22Rv1 (cell line): ENCODE data around the gene LRP2BP.
"Not testable (repeated sequence)": the region's sequence is repeated elsewhere in the genome, so short reads cannot be mapped to it uniquely, and the experiment has no call there.

Experiments
- H3K27ac ChIP-seq: fragments of 450-650 bp; 2 replicates; pipeline ENCODE4 v1.5.1; 2017
- ZFX ChIP-seq: fragments of 450-650 bp; IDR thresholded peaks from 2 replicates; pipeline ENCODE4 v1.6.1; 2017; ENCODE audit warnings: antibody characterized with exemption, borderline replicate concordance
- TF ChIP-seq, protein P1 (sequence below): fragments of 450-650 bp; IDR thresholded peaks from 2 replicates; pipeline ENCODE4 v1.5.1; 2017; ENCODE audit warnings: mild to moderate bottlenecking

LRP2BP gene

DNA sequence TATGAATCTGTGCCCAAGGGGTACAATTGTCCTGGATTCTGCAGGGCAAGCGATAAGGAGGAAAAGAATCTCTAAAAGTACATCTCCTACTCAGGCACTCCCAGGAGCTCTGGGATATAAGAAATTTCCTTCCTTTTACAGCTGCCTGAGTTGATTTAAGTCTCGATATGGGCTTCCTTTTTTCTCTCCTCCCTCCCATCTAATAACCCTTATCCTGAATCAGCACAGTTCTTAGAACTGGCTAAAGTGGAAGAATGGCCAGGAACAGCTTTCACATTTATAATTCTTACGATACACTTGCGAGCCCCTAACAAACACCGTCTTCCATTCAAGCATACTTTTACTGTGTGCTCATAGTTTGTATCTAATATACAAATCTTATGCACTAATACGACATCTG is 21.2 kb downstream of the LRP2BP start:
- no peak for TF ChIP-seq ZFX
- TF ChIP-seq, protein P1, sequence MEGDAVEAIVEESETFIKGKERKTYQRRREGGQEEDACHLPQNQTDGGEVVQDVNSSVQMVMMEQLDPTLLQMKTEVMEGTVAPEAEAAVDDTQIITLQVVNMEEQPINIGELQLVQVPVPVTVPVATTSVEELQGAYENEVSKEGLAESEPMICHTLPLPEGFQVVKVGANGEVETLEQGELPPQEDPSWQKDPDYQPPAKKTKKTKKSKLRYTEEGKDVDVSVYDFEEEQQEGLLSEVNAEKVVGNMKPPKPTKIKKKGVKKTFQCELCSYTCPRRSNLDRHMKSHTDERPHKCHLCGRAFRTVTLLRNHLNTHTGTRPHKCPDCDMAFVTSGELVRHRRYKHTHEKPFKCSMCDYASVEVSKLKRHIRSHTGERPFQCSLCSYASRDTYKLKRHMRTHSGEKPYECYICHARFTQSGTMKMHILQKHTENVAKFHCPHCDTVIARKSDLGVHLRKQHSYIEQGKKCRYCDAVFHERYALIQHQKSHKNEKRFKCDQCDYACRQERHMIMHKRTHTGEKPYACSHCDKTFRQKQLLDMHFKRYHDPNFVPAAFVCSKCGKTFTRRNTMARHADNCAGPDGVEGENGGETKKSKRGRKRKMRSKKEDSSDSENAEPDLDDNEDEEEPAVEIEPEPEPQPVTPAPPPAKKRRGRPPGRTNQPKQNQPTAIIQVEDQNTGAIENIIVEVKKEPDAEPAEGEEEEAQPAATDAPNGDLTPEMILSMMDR: no peak
- no peak overlapping the region for H3K27ac ChIP-seq

DNA sequence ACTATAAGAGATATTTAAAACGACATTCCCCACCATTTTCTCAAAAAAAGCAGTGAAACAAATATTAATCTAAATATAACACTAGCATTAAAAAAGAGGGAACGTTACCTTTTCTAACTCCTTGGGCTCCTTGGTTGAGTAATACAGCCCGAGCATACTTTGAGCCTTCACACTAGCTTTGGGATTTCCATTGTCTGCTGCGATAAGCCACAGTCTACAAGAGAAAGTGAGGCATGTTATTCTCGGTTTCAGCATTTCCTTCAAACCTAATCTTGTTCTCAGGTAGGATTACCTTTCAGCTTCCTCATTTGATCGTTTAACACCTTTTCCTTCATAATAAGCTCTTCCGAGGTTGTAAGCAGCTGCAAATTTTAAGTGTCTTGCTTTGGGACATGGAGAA is 21.7 kb downstream of the LRP2BP start:
- TF ChIP-seq, protein P1: no peak
- no peak for TF ChIP-seq ZFX
- no peak overlapping the region for H3K27ac ChIP-seq

DNA sequence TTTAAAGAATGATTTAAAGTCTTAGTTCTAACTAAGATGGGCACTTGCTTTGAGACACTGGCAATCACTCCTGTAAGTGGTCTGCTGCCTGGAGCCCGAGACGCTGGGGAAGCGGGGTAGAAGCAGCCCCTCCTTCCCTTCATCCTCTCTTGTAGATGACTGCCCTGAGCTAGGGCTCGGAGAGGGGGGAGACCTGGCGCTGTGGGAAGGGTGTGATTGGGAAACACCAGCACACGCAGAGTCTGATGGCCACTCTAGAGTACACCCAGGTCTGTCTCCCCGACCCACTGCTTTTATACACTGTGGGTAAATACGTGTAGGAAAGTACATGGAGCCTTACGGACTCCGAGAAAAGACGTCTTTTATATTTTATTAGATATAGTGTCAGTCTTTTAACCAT is 24.0 kb downstream of the LRP2BP start:
- H3K27ac ChIP-seq: no peak overlapping the region
- TF ChIP-seq ZFX: no peak
- TF ChIP-seq, protein P1: no peak

DNA sequence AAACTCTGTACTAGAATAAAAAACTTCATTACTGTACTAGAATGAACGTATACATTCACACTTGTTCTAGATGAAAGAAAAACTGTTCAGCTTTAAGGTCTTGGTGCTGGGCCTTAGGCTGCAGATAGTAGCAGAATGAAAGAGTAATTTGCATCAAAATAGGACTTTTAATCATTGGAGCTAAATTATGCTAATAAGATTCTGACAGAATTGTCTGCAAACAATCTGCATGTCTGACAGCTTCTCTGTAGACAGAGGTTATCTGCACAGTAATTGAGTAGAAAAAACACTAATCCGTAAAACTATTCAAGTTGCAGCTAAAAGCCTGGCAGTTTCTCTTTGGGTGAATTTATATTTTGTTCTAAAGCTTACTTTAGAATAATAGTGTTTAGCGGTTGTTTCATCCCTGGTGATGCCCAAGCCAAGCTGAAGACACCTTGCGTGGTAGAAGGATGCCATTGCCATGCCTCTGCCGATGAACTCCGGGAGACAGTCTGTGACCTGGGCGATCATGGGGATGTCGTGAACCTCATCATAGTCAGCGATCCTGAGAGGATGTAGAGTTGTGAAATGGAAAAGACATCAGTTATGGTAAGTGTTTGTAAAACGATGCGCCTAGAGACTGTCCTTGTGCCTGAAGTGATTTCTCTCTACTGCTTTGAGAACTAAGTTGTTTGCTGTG is 25.3 kb downstream of the LRP2BP start:
- H3K27ac ChIP-seq: no peak overlapping the region
- no peak for TF ChIP-seq ZFX
- TF ChIP-seq, protein P1: no peak

DNA sequence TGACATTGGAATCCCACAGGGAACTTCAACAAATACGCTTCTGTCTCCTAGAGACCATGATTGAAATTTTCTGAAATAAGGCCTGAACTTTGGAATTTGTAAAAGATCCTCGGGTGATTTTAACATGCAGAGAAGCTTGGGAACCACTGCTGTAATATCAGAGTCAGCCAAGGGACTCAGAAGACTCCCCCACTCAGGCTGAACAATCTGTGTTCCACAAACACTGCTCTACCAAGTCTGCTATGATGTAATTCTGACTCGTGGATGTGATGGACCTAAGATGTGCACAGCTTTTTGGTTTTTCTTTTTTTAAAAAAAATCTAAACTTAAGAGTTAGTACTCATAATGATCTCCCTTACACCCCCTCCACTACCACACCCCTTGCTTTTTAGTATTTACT is 26.0 kb downstream of the LRP2BP start:
- no peak overlapping the region for H3K27ac ChIP-seq
- no peak for TF ChIP-seq ZFX
- TF ChIP-seq, protein P1: no peak

DNA sequence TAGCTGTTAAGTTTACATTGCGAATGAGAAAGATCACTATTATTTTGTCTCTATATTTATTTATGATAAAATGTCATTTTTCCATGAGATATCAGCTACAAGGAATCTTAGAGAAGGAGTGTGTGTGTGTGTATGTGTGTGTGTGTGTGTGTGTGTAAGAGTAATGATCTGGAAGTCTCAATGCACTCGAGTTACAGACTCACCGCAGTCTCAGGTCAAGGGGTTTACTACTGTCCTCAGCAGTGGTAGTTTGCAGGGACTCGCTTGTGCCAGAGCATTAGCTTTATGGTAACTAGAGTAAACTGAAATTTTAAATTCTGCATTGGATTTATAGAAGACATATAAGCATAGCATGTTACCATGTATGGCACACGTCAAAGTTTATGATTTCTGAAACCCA is 30.8 kb downstream of the LRP2BP start:
- TF ChIP-seq, protein P1: no peak
- no peak for TF ChIP-seq ZFX
- no peak overlapping the region for H3K27ac ChIP-seq

DNA sequence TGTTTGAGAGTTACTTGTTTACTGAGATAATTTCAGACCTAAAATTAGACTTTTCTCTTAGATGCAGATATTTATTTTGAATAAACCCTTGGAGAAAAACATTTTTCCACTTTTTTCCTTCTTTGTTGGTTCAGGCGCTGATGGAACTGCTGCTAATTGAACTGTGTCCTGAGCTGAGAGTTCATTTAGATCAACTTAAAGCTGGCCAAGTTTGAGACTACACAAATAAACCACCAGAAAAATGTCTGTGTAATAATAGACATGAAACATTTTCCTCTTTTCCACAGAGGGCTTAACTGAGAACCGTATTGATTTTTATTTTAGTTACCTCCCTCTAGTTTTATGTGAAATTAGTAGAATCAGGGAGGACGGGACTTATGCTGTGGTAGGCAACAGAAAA is 32.5 kb downstream of the LRP2BP start:
- H3K27ac ChIP-seq: no peak overlapping the region
- no peak for TF ChIP-seq ZFX
- TF ChIP-seq, protein P1: no peak

DNA sequence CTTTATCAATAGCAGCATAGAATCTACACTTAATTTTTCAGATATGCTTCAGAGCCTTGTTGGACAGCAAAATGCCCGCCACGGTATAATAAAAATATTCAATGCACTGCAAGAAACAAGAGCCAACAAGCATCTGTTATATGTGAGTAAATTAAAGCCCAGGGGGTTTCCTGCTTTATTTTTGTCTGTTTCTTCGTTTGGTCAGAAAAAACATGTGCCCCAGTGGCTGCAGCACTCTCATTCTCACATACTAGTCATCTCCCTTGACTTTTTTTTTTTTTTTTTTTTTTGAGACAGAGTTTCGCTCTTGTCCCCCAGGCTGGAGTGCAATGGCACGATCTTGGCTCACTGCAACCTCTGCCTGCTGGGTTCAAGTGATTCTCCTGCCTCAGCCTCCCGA is 33.2 kb downstream of the LRP2BP start:
- H3K27ac ChIP-seq: not testable (repeated sequence)
